Endothelial cell of umbilical vein (primary cell): ENCODE results near the gene IFNGR1. TPM values are rescaled to one million over a fixed set of nuclear protein-coding genes. Genes with fewer than 3 reads are reported as not detected.

Experiments
- BruUV-seq: library from RNA; stranded (reverse); fragments of 400-500 nt; replicated peaks from 2 replicates; lab custom pipeline; 2021; lab: Mats Ljungman, UMichigan
- CTCF ChIA-PET: fragments of 300-600, 350-600 bp; sonication (Branson Sonifier 250); formaldehyde crosslinking; loops from one replicate; lab custom pipeline; 2021; ENCODE audit warnings: antibody characterized with exemption, inconsistent platforms; lab: Charles Lee
- POLR2A ChIA-PET: fragments of 300-600, 350-600 bp; sonication (Branson Sonifier 250); formaldehyde crosslinking; loops from one replicate; lab custom pipeline; 2021; ENCODE audit warnings: antibody characterized with exemption, inconsistent platforms; lab: Charles Lee
- DNase-seq: peaks from one replicate; pipeline ENCODE4 v3.0.0-alpha.2; 2011; ENCODE audit warnings: low read depth, low spot score
- FAIRE-seq: peaks from 2 replicates; lab custom pipeline; 2011; peaks lifted over from hg19 to GRCh38; lab: Jason Lieb, UNC
- H2AFZ ChIP-seq: 2 replicates; pipeline ENCODE4 v1.6.0; 2012; ENCODE audit warnings: low read depth, low read length, control low read depth, inconsistent platforms
- H3K27ac ChIP-seq: 2 replicates; pipeline ENCODE4 v1.5.1; 2011; ENCODE audit warnings: low read depth, mild to moderate bottlenecking, control low read depth, low read length, moderate library complexity; ENCODE audit not compliant: insufficient read depth
- H3K27me3 ChIP-seq, 2 experiments: 2 replicates each; pipeline versions ENCODE4 v1.6.0 to v1.6.1; 2011; ENCODE audit warnings: low read length in 2 of 2, mixed read lengths in 1 of 2; ENCODE audit not compliant: control insufficient read depth in 2 of 2, insufficient read depth in 2 of 2
- H3K36me3 ChIP-seq, 2 experiments: 2 replicates in 1 of 2; 3 replicates in 1 of 2; pipeline ENCODE4 v1.5.1; 2011; ENCODE audit warnings: low read length in 2 of 2, mild to moderate bottlenecking in 1 of 2, moderate library complexity in 1 of 2; ENCODE audit not compliant: control insufficient read depth in 2 of 2, insufficient read depth in 2 of 2; ENCODE audit errors: extremely low read depth in 1 of 2
- H3K4me1 ChIP-seq: 3 replicates; pipeline ENCODE4 v1.5.1; 2011; ENCODE audit warnings: mild to moderate bottlenecking, low read length; ENCODE audit not compliant: control insufficient read depth, insufficient read depth; ENCODE audit errors: extremely low read depth
- H3K4me2 ChIP-seq: 2 replicates; pipeline ENCODE4 v1.6.1; 2011; ENCODE audit warnings: low read length, control low read depth, mixed read lengths; ENCODE audit not compliant: insufficient read depth
- H3K4me3 ChIP-seq, 3 experiments: fragments of 200-600 bp in 1 of 3; sonication (generic), shearing (Covaris generic) in 1 of 3; replicated peaks in 1 of 3; 2 replicates each; pipeline ENCODE4 v1.5.1; 2011 to 2016; ENCODE audit warnings: control low read depth in 3 of 3, low read length in 3 of 3, mild to moderate bottlenecking in 2 of 3, inconsistent platforms in 1 of 3, low read depth in 1 of 3, moderate library complexity in 1 of 3; ENCODE audit not compliant: insufficient read depth in 1 of 3
- H3K79me2 ChIP-seq: 2 replicates; pipeline ENCODE4 v1.6.0; 2012; ENCODE audit warnings: low read length, inconsistent platforms; ENCODE audit not compliant: control insufficient read depth, insufficient read depth
- H3K9ac ChIP-seq: replicated peaks from 2 replicates; pipeline ENCODE3; 2011; ENCODE audit warnings: low read length, control low read depth; ENCODE audit not compliant: insufficient read depth; ENCODE audit errors: extremely low read depth
- H3K9me1 ChIP-seq: replicated peaks from 3 replicates; pipeline ENCODE4 v1.6.0; 2011; ENCODE audit warnings: mild to moderate bottlenecking, low read length; ENCODE audit not compliant: control insufficient read depth, insufficient read depth; ENCODE audit errors: extremely low read depth
- H3K9me3 ChIP-seq: replicated peaks from 2 replicates; pipeline ENCODE4 v1.5.1; 2012; ENCODE audit warnings: low read length, inconsistent platforms; ENCODE audit not compliant: control insufficient read depth, insufficient read depth
- H4K20me1 ChIP-seq: replicated peaks from 2 replicates; pipeline ENCODE3; 2011; ENCODE audit warnings: mild to moderate bottlenecking, low read length; ENCODE audit not compliant: control insufficient read depth, insufficient read depth; ENCODE audit errors: extremely low read depth
- EZH2 ChIP-seq: IDR thresholded peaks from 2 replicates; pipeline ENCODE4 v1.6.1; 2012; ENCODE audit warnings: borderline replicate concordance, low read depth, mild to moderate bottlenecking, moderate library complexity, low read length, inconsistent platforms; ENCODE audit not compliant: severe bottlenecking
- FOS ChIP-seq: IDR thresholded peaks from 2 replicates; pipeline ENCODE4 v1.6.1; 2011; ENCODE audit warnings: mild to moderate bottlenecking, low read length, moderate library complexity, borderline replicate concordance; ENCODE audit not compliant: insufficient read depth
- GATA2 ChIP-seq: IDR thresholded peaks from 2 replicates; pipeline ENCODE4 v1.7.0; 2011; ENCODE audit warnings: low read depth, mild to moderate bottlenecking, moderate library complexity, mixed read lengths, low read length; ENCODE audit not compliant: insufficient read length, insufficient read depth
- JUN ChIP-seq: IDR thresholded peaks from 2 replicates; pipeline ENCODE4 v1.6.1; 2011; ENCODE audit warnings: borderline replicate concordance, low read depth; ENCODE audit not compliant: insufficient read length, insufficient read depth
- MYC ChIP-seq: IDR thresholded peaks from one replicate; pipeline ENCODE4 v1.6.1; 2011; ENCODE audit warnings: mild to moderate bottlenecking, low read depth, low read length
- POLR2A ChIP-seq: IDR thresholded peaks from 2 replicates; pipeline ENCODE4 v1.6.1; 2012; ENCODE audit warnings: low read depth, mild to moderate bottlenecking, control low read depth, low read length
- POLR2AphosphoS5 ChIP-seq: IDR thresholded peaks from 2 replicates; pipeline ENCODE4 v1.6.1; 2012; ENCODE audit warnings: low read depth, mild to moderate bottlenecking, control low read depth, low read length, moderate library complexity; ENCODE audit not compliant: insufficient read depth
- dilution Hi-C: fragments of 300-500 bp; cut with MboI; formaldehyde crosslinking; loops from one replicate; pipeline ENCODE4 v1.15.0; 2019; ENCODE audit warnings: low sequenced_read_pairs; ENCODE audit not compliant: extremely low pct_ligation_motif_present
- intact Hi-C: fragments of 100-400 bp; cut with micrococcal nuclease; formaldehyde crosslinking; loops from one replicate; pipeline ENCODE4 v1.10.0; 2022
- polyA plus RNA-seq, 4 experiments: library from polyadenylated mRNA; depleted of rRNA in 3 of 4; stranded (reverse) in 3 of 4; unstranded in 1 of 4; fragments of >200 nt; gene quantifications; 2 replicates each; pipeline versions ENCODE4 v1.2.1 to v1.2.3, GENCODE V29; 2011 to 2012; ENCODE audit warnings: missing spikeins in 1 of 4
- total RNA-seq: library from RNA; stranded (reverse); gene quantifications from 2 replicates; pipeline ENCODE4 v1.2.3, GENCODE V29; 2021
- TF ChIP-seq, protein P1 (sequence below): IDR thresholded peaks from 2 replicates; pipeline ENCODE4 v1.6.1; 2011; ENCODE audit not compliant: insufficient read depth, insufficient read length
- TF ChIP-seq, protein P2 (sequence below), 2 donors: IDR thresholded peaks; 1 replicate in 1 of 2; 2 replicates in 1 of 2; pipeline ENCODE4 v1.5.1; 2011; ENCODE audit warnings: low read length in 2 of 2, mild to moderate bottlenecking in 2 of 2, moderate library complexity in 2 of 2, control low read depth in 1 of 2, inconsistent platforms in 1 of 2, low read depth in 1 of 2; ENCODE audit not compliant: insufficient read depth in 1 of 2; ENCODE audit errors: extremely low read depth in 1 of 2

Gene IFNGR1
- total and polyA plus RNA-seq, 2 donors (not counting 3 experiments of a cell fraction or from before 2014, with no cell fraction given), result 19.1 to 31.2 TPM

DNA sequence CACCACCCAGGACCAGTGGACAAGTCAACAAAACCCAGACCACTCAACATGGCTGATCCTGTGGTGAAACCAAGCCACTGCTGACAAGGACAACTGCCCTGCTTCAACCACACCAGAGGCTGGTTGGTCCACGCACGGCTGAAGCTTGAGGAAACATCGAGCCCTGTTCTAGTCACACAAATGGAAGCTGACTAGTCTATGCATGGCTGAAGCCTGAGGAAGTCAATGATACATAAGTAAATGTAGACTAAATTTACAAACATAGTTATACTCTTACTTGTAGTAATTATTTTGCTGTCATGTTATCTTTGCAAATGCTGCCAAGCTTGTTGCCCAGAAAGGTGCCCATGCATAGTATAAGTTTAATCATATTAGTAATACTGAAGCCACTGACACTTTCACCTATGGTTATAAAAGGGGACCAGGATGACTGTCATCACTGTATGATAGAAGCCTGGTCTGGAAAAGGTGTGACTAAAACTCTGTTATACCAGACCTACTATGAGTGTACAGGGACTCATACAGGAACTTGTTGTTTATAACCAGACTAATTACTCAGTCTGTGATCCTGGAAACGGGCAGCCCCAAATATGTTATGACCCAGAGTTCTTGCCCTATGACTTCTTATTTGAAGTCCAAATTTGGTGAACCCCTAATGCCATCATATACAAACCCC is 51.3 kb downstream of the IFNGR1 start:
- intact Hi-C loops, result no loop called here
- POLR2A ChIA-PET, result no interaction called here

More for the DNA sequence above, 51.3 kb downstream of the IFNGR1 start:
- H3K9ac ChIP-seq, result no peak overlapping the region
- H3K27me3 ChIP-seq, result no peaks in the 10 kb centered on the region
- no peaks in the 10 kb centered on the region for H3K4me1 ChIP-seq
- CTCF ChIA-PET, result interaction anchor here (0.6 kb wide), 1 partner anchor 147 kb away, joined by 3 read pairs; no protein-coding TSS in a partner anchor
- no TSS peak for BruUV-seq
- H4K20me1 ChIP-seq, result no peaks in the 10 kb centered on the region
- no peak overlapping the region for H3K27ac ChIP-seq
- FAIRE-seq (no peak), DNase-seq (no peak)
- no peaks in the 10 kb centered on the region for H3K9me3 ChIP-seq
- H3K4me3 ChIP-seq, result no peak overlapping the region
- TF ChIP-seq EZH2 (no peak), POLR2A (no peak), MYC (no peak), GATA2 (no peak), JUN (no peak), FOS (no peak), POLR2AphosphoS5 (no peak)
- TF ChIP-seq, protein P1, sequence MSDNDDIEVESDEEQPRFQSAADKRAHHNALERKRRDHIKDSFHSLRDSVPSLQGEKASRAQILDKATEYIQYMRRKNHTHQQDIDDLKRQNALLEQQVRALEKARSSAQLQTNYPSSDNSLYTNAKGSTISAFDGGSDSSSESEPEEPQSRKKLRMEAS, result no peak
- TF ChIP-seq, protein P2, sequence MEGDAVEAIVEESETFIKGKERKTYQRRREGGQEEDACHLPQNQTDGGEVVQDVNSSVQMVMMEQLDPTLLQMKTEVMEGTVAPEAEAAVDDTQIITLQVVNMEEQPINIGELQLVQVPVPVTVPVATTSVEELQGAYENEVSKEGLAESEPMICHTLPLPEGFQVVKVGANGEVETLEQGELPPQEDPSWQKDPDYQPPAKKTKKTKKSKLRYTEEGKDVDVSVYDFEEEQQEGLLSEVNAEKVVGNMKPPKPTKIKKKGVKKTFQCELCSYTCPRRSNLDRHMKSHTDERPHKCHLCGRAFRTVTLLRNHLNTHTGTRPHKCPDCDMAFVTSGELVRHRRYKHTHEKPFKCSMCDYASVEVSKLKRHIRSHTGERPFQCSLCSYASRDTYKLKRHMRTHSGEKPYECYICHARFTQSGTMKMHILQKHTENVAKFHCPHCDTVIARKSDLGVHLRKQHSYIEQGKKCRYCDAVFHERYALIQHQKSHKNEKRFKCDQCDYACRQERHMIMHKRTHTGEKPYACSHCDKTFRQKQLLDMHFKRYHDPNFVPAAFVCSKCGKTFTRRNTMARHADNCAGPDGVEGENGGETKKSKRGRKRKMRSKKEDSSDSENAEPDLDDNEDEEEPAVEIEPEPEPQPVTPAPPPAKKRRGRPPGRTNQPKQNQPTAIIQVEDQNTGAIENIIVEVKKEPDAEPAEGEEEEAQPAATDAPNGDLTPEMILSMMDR (IDR thresholded peaks at IDR 0.05; ENCODE audit: extremely low read depth in 1 of 2, insufficient read depth in 1 of 2, low read depth in 1 of 2, low read length in 2 of 2), result no peak
- no peaks in the 10 kb centered on the region for H3K79me2 ChIP-seq
- H2AFZ ChIP-seq, result no peak overlapping the region
- no peaks in the 10 kb centered on the region for H3K36me3 ChIP-seq
- H3K9me1 ChIP-seq, result no peaks in the 10 kb centered on the region
- H3K4me2 ChIP-seq, result no peak overlapping the region
- dilution Hi-C loops, result no loop called here
